GM12873 (cell line): Measurements from ENCODE around the gene INPP5A.

Experiments used
- TF ChIP-seq, protein P1 (sequence below): IDR thresholded peaks from 2 replicates; pipeline ENCODE4 v1.5.1; 2012; ENCODE audit warnings: low read depth, mild to moderate bottlenecking, moderate library complexity, low read length, control low read depth; ENCODE audit not compliant: insufficient read depth; ENCODE audit errors: missing control alignments

The INPP5A gene

DNA sequence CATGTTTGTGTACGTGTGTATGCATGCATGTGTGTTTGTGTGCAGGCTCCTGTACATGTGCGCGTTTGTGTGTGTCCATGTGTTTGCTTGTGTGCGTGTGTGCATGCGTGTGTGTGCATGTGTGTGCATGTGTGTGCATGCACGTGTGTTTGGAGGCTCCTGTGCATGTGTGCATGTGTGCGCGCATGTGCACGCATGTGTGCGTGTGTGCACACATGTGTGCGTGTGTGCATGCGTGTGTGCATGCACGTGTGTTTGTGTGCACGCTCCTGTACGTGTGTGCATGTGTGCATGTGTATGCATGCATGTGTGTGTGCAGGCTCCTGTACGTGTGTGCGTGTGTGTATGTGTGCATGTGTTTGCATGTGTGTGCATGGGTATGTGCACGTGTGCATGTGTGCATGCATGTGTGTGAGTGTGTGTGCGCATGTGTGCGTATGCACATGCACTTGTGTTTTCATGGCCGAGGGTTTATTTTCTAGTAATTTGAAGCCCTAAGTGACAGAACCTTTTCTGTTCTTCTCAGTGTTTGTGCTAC lies 59.2 kb downstream of the INPP5A start:
- TF ChIP-seq, protein P1, sequence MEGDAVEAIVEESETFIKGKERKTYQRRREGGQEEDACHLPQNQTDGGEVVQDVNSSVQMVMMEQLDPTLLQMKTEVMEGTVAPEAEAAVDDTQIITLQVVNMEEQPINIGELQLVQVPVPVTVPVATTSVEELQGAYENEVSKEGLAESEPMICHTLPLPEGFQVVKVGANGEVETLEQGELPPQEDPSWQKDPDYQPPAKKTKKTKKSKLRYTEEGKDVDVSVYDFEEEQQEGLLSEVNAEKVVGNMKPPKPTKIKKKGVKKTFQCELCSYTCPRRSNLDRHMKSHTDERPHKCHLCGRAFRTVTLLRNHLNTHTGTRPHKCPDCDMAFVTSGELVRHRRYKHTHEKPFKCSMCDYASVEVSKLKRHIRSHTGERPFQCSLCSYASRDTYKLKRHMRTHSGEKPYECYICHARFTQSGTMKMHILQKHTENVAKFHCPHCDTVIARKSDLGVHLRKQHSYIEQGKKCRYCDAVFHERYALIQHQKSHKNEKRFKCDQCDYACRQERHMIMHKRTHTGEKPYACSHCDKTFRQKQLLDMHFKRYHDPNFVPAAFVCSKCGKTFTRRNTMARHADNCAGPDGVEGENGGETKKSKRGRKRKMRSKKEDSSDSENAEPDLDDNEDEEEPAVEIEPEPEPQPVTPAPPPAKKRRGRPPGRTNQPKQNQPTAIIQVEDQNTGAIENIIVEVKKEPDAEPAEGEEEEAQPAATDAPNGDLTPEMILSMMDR = no peak

GRCh38 chr10:132597654-132598053 lies 60.1 kb downstream of the INPP5A start:
- TF ChIP-seq, protein P1 = no peak

- TF ChIP-seq, protein P1 = no peak
Observed at GRCh38 chr10:132599732-132600131, 62.1 kb downstream of the INPP5A start.

- TF ChIP-seq, protein P1 = no peak
Observed at GRCh38 chr10:132600416-132600815, 62.8 kb downstream of the INPP5A start.

DNA sequence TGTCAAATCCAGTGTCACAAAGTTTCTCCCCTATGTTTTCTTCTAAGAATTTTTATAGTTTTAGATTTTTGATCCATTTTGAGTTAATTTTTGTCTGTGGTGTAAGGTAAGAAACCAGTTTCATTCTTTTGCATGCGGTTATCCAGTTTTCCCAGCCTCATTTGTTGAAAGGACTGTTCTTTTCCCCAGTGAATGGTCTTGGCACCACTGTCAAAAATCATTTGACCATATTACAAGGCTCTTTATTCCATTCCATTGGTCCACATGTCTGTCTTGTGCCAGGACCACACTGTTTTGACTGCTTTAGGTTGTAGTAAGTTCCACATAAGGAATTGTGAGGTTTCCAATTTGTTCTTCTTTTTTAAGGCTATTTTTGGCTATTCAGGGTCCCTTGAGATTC lies 64.0 kb downstream of the INPP5A start:
- TF ChIP-seq, protein P1 = no peak

- TF ChIP-seq, protein P1 = no peak
Observed at GRCh38 chr10:132602614-132603013, 65.0 kb downstream of the INPP5A start.

GRCh38 chr10:132603851-132604533 lies 66.4 kb downstream of the INPP5A start:
- TF ChIP-seq, protein P1 = no peak
